Fibroblast of skin of left biceps (primary cell): Measurements from ENCODE around the gene SLC25A39.
A peak's percentile ranks its signal among the peaks of the same experiment; 100 is the strongest.
"Not testable (repeated sequence)": the region's sequence is repeated elsewhere in the genome, so short reads cannot be mapped to it uniquely, and the experiment has no call there.

Experiments used
- DNase-seq, 2 experiments: peaks; one replicate each; pipeline ENCODE4 v3.0.0-alpha.2; 2013; ENCODE audit warnings: low read depth in 2 of 2

Gene SLC25A39

DNA sequence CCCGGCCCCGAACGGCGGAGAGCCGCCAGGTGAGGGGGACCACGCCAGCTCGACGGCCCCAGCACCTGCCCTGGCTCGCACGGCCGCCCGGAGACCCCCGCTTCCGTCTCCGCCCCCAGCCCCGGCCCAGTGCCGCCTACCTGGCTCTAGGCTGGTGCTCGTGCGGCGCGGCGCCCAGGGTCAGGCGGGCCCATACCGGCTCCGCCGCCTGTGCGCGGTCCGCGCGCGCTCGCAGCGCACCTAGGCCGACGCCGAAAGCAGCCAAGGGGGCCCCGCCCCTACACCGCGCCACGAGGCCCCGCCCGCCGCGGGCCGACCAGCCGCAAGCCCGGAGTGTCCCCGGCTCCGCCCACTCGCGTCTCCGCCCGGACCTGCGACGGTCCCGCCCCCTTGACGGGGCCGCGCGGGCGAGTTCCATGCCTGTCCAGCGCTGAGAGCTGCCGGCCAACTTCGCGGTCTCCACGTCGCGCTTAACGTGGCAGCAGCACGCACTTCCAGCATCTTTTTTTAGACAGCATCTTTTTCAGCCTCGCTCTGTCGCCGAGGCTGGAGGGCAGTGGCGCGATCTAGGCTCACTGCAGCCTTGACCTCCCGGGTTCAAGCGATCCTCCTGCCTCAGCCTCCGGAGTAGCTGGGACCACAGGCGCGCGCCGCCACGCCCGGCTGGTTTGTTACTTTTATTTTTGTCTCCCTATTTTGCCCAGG is at the start of gene SLC25A39:
Gene SLC25A39, minus strand, starts transcription at position 253 of the 705 bp plus-strand sequence. CDS start 1,261 bp downstream, outside the sequence.
- peak; percentile 74 to 77 for DNase-seq

GRCh38 chr17:44372036-44372435 is 47.4 kb upstream of the SLC25A39 start:
- DNase-seq = no peak

DNA sequence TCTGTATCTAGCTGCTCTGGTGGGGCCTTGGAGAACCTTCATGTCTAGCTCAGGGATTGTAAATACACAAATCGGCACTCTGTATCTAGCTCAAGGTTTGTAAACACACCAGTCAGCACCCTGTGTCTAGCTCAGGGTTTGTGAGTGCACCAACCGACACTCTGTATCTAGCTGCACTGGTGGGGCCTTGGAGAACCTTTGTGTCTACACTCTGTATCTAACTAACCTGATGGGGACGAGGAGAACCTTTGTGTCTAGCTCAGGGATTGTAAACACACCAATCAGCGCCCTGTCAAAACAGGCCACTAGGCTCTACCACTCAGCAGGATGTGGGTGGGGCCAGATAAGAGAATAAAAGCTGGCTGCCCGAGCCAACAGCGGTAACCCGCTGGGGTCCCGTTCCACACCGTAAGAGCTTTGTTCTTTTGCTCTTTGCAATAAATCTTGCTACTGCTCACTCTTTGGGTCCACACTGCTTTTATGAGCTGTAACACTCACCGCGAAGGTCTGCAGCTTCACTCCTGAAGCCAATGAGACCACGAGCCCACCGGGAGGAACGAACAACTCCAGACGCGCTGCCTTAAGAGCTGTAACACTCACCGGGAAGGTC is 44.9 kb upstream of the SLC25A39 start:
- DNase-seq = not testable (repeated sequence)

DNA sequence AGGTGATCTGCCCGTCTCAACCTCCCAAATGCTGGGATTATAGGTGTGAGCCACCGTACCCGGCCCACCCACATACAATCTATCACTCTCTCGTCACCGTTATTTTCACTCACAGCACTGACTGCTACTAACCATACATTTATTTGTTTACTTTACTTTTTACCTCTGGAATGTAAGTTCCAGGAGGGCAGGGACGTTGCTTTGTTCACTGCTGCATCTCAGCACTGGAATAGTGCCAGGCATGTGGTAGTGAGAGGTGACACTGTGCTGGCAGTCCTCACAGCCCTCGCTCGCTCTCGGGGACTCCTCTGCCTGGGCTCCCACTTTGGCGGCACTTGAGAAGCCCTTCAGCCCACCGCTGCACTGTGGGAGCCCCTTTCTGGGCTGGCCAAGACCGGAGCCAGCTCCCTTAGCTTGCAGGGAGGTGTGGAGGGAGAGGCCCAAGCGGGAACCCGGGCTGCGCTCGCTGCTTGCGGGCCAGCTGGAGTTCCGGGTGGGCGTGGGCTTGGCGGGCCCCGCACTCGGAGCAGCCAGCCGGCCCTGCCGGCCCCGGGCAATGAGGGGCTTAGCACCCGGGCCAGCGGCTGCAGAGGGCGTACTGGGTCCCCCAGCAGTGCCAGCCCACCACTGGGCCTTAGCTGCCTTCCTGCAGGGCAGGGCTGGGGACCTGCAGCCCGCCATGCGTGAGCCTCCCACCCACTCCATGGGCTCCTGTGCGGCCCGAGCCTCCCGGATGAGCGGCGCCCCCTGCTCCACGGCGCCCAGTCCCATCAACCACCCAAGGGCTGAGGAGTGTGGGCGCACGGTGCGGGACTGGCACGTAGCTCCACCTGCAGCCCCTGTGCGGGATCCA is 44.0 kb upstream of the SLC25A39 start:
- not testable (repeated sequence) for DNase-seq

DNA sequence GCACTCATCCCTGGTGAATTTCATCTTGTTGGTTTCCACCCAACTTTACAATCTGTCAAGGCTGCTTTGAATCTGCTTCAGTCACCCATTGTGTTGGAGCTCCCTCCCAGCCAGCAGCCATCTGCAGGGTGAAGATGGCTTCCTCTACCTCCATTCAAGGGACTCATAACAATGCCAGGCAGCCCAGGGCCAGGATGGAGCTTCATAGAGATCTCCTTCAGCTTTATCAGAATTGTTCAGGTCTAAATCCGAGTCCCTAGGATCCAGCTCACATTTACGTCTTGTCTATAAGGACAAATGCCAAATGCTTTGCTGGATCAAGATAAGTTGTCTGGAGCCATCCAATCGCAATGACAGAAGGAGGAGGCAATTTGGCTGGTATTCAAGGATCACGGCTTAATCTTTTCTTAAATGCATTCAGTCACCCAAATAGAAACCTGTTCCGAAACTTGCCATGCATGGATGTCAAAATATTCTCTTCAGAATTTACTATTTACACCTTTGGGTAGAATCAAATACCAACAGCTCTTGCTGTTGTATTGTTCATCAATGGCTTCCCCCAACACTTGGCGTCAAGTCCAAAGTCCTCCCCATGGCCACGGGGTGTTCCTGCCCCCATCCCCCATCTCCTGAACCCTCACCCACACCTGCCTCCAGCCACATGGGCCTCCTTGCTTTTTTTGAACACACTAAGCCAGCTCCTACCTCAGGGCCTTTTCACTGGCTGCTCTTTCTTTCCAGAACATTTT is 42.8 kb upstream of the SLC25A39 start:
- no peak for DNase-seq

DNA sequence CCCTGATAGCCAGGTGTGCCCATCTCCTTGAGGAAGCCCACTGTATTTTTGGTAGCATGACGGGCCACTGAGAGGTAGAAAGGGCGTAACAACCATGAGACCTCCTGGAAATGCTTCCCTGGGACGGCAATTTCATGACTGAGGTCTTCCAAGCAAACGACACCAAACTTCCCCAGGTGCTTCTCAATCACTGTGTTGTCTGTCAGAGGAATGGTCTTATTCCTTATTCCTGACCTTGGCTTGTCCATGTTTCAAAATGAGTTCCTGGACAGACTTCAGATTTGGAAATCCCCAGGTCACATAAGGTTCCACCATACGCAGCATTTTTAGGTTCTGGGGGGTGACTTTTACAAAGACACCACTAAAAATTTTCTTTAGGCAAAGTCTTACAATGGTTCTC is 40.4 kb upstream of the SLC25A39 start:
- DNase-seq = not testable (repeated sequence)

DNA sequence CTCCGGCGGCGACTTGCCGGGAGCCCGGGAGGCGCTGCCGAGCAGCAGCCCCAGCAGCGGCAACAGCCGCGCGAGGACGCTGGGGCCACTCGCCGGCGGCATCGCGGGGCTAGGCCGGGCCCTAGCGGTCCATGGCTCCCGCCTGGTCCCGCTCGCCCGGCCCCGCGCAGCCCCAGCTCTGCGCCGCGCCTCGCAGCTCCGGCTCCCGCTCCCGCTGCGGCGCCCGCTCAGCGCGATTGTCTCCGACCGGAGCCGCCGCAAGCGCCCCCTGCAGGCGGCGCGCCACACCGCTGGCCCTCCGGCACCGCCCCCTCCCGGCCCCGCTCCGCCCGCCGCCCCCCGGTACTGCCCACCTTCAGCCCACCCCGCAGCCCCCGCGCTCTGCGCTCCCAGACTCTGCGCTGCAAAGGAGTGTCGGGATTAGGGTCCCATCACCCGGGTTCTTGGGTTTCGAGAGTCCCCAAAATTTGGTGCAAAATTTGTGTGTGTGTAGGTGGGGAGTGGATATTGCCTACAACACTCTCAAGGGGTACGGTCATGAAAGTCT is 39.1 kb upstream of the SLC25A39 start, which contains the start of gene FAM171A2:
Gene FAM171A2, minus strand, starts transcription at position 241 of the 547 bp plus-strand sequence. Its CDS starts 139 bp downstream, at position 102.
- no peak for DNase-seq

GRCh38 chr17:44362949-44363612 is 38.5 kb upstream of the SLC25A39 start:
- no peak for DNase-seq

- no peak for DNase-seq
Observed at GRCh38 chr17:44362459-44362948, 37.9 kb upstream of the SLC25A39 start.

DNA sequence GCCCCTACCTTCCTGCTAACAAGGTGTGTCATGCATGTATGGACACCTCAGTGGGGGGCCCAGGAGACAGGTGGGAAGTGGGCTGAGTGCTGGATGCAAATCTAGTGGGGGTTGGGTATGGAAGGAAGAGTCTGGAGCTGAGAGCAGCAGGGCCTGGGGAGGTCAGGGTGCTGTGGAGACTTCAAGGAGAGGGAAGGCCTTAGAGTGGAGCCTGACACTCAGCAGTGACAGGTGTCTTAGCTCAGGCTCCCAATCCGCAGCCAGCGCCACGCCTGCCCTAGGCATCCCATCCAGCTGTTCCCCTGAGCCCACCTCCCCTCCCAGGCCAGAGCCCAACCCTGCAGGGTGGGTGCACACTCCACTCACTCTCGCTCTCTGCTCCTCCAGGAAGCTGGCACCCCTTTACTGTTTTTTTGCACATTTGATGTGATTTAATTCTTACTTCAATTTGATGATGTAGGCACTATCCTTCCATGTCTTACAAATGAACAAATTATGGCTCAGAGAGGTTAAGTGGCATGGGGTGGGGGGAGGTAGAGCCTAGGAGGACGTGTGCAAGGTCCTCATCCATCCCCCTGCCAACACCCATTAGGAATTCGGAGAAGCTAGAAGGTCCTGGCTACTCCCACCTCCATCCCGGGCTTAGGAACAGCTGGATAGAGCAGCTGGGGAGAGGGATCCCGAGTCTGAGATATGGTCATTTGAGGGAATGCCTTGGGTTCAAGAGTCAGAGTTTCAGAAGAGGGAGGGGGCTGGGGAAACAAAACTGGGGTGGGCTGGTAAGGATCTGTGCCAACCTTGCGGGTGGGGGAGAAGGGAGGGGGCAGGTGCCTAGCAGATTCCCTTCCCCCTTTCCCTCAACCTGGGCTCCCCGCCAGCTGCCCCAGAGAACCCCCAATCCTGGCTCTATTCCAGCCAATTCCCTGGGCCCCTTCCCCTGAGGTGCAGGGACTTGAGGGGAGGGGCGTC is 37.0 kb upstream of the SLC25A39 start:
- DNase-seq = no peak

GRCh38 chr17:44360826-44361225 is 36.2 kb upstream of the SLC25A39 start:
- DNase-seq = no peak

- no peak for DNase-seq
Observed at GRCh38 chr17:44360144-44360533, 35.5 kb upstream of the SLC25A39 start.

GRCh38 chr17:44359458-44360143 is 35.0 kb upstream of the SLC25A39 start:
- no peak for DNase-seq

- DNase-seq = no peak
Observed at GRCh38 chr17:44359006-44359405, 34.4 kb upstream of the SLC25A39 start.

- DNase-seq = no peak
Observed at GRCh38 chr17:44358066-44358465, 33.4 kb upstream of the SLC25A39 start.

- DNase-seq = no peak
Observed at GRCh38 chr17:44356241-44356640, 31.6 kb upstream of the SLC25A39 start.

DNA sequence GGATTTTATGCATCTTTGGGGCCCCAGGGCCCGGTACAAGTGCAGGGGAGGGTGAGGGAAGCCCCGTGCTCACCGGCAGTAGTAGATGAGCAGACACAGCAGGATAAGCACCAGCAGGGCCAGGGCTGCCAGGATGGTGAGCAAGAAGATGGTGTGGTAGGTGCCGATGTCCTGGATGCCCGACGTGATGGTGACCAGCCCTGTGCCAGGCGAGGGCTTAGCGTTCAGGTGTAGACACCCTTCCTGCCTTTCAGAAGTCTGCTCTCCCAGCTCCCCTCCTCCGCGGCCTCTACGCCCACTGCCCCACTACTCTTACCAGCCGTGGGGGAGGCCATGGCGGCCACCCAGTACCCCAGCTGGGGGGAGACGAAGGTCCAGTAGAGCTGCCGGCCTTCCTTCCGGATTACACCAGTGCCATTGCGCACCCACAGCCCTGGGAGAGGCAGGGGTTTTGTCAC is 31.0 kb upstream of the SLC25A39 start:
- no peak for DNase-seq
